ENCODE measurements around the gene CYP4F22. TPM values are rescaled to one million over a fixed set of nuclear protein-coding genes. Genes with fewer than 3 reads are reported as not detected.

The CYP4F22 gene
- total and polyA plus RNA-seq, 2 of the 8 experiments (the other 6 are each of a cell fraction or from before 2014, with no cell fraction given) = not detected

- Histone ChIP-seq H3K36me3 (ENCODE audit: control insufficient read depth in 2 of 4, insufficient read depth in 4 of 4, low read length in 3 of 4) (no peaks in the 10 kb centered on the region), H4K20me1 (replicated peaks in 1 of 2; ENCODE audit: control insufficient read depth in 1 of 2, insufficient read depth in 2 of 2, low read length in 2 of 2) (no peaks in the 10 kb centered on the region), H2BK15ac (ENCODE audit: low read length) (no peak overlapping the region), H2BK12ac (ENCODE audit: low read depth, low read length) (no peak overlapping the region), H3K4ac (replicated peaks; ENCODE audit: insufficient read length, low read depth, low read length) (no peak overlapping the region), H3K27me3 (replicated peaks in 1 of 4; ENCODE audit: control insufficient read depth in 3 of 4, extremely low read depth in 1 of 4, insufficient read depth in 3 of 4, low read length in 3 of 4) (no peaks in the 10 kb centered on the region), H4K8ac (ENCODE audit: extremely low read depth, insufficient read depth, low read length) (no peak overlapping the region), H3K18ac (ENCODE audit: extremely low read depth, low read length) (no peak overlapping the region), H2BK120ac (replicated peaks; ENCODE audit: low read depth, low read length) (no peak overlapping the region), H3K9ac (replicated peaks in 1 of 4; ENCODE audit: extremely low read depth in 1 of 4, low read depth in 3 of 4, low read length in 3 of 4) (no peak overlapping the region), H3K79me2 (ENCODE audit: control insufficient read depth in 1 of 2, insufficient read depth in 2 of 2, low read length in 2 of 2) (no peaks in the 10 kb centered on the region), H2BK5ac (ENCODE audit: low read depth, low read length) (no peak overlapping the region), H3K23me2 (ENCODE audit: low read depth, low read length) (peaks cover 2% of the 10 kb centered on the region; the same call in 1 of the 2 replicates), H2AK5ac (ENCODE audit: low read depth, low read length) (no peak overlapping the region), H3K23ac (ENCODE audit: insufficient read length) (no peak overlapping the region), H2BK20ac (ENCODE audit: low read length) (no peak overlapping the region), H3K4me1 (replicated peaks in 1 of 4; ENCODE audit: control insufficient read depth in 3 of 4, insufficient read depth in 4 of 4, low read length in 3 of 4) (no peaks in the 10 kb centered on the region), H3K9me3 (ENCODE audit: insufficient read depth in 2 of 2, low read depth in 1 of 2, low read length in 1 of 2) (peaks cover 56 to 74% of the 10 kb centered on the region in 2 experiments), H4K5ac (ENCODE audit: insufficient read length, low read depth, low read length) (no peak overlapping the region), H3K4me3 (ENCODE audit: extremely low read depth in 1 of 4, insufficient read depth in 2 of 4, low read depth in 3 of 4, low read length in 4 of 4) (no peak overlapping the region), H3K4me2 (ENCODE audit: insufficient read depth in 1 of 2, low read depth in 2 of 2, low read length in 2 of 2) (no peak overlapping the region), H3K14ac (ENCODE audit: insufficient read length) (no peak overlapping the region), H2AFZ (ENCODE audit: low read length) (no peak overlapping the region), H3K27ac (ENCODE audit: low read depth, low read length) (no peak overlapping the region), H3K79me1 (ENCODE audit: low read depth, low read length) (no peaks in the 10 kb centered on the region), H4K91ac (replicated peaks; ENCODE audit: insufficient read length, low read length) (no peak overlapping the region), H3K56ac (replicated peaks; ENCODE audit: insufficient read length, low read depth, low read length) (no peak overlapping the region)
- POLR2A ChIA-PET (ENCODE audit: partially characterized antibody) = no interaction called here
- CTCF ChIA-PET (ENCODE audit: partially characterized antibody) = no interaction called here
- WGBS, 2 experiments (ENCODE audit: extremely low coverage in 1 of 2, insufficient coverage in 1 of 2, insufficient read length in 1 of 2, insufficient replicate concordance in 2 of 2, low coverage in 1 of 2, low lambda C conversion rate in 2 of 2, missing lambda C conversion rate in 1 of 2) = 65% methylated on average over 6 of the region's 6 CpGs; no CpG with 5 or more reads in 1 of the 2 experiments
- FAIRE-seq = no peak
- no peak for DNase-seq (ENCODE audit: low read depth in 1 of 2, low spot score in 2 of 2)
- no peak for TF ChIP-seq JUND (IDR thresholded peaks at IDR 0.05; ENCODE audit: low read length)
- TF ChIP-seq NRF1 (IDR thresholded peaks at IDR 0.05; ENCODE audit: low read depth, low read length) = no peak
- no peak for TF ChIP-seq TAF1 (IDR thresholded peaks at IDR 0.05; ENCODE audit: low read depth, low read length)
- TF ChIP-seq JUN (IDR thresholded peaks at IDR 0.05; ENCODE audit: low read depth, low read length) = no peak
- no peak for TF ChIP-seq RXRA (IDR thresholded peaks at IDR 0.05; ENCODE audit: insufficient read depth, low read depth, low read length)
- no peak for TF ChIP-seq SIRT6 (IDR thresholded peaks at IDR 0.05; ENCODE audit: low read length)
- no peak for TF ChIP-seq POLR2AphosphoS5 (IDR thresholded peaks at IDR 0.05; ENCODE audit: low read depth, low read length)
- no peak for TF ChIP-seq CHD1 (IDR thresholded peaks at IDR 0.05; ENCODE audit: low read depth, low read length)
- no peak for TF ChIP-seq RNF2 (IDR thresholded peaks at IDR 0.05; ENCODE audit: borderline replicate concordance, low read depth, low read length, missing control alignments, poor library complexity, severe bottlenecking)
- TF ChIP-seq CREB1 (IDR thresholded peaks at IDR 0.05) = no peak
- no peak for TF ChIP-seq FOSL1 (IDR thresholded peaks at IDR 0.05; ENCODE audit: insufficient read depth, low read depth, low read length)
- TF ChIP-seq EP300 (IDR thresholded peaks at IDR 0.05; ENCODE audit: borderline replicate concordance in 1 of 2, low read depth in 2 of 2, low read length in 2 of 2) = no peak
- no peak for TF ChIP-seq EZH2 (IDR thresholded peaks at IDR 0.05; ENCODE audit: low read depth, low read length, severe bottlenecking)
- no peak for TF ChIP-seq SRF (IDR thresholded peaks at IDR 0.05; ENCODE audit: low read depth, low read length)
- no peak for TF ChIP-seq BCL11A (IDR thresholded peaks at IDR 0.05; ENCODE audit: low read depth in 2 of 2, low read length in 2 of 2)
Observed at GRCh38 chr19:15575406-15575805, 67.1 kb downstream of the CYP4F22 start.
